GM12878 (cell line): ENCODE results near the gene WTAP. TPM values are rescaled to one million over a fixed set of nuclear protein-coding genes. Genes with fewer than 3 reads are reported as not detected.

Source experiments
- ATAC-seq: fragments of 200-7000 bp; cut with Tn5 transposase; 3 replicates; pipeline ENCODE4 v1.9.1; 2020; ENCODE audit warnings: mild to moderate bottlenecking, moderate library complexity
- BruUV-seq: library from RNA; stranded (reverse); fragments of 400-500 nt; replicated peaks from 2 replicates; lab custom pipeline; 2021; lab: Mats Ljungman, UMichigan
- CTCF ChIA-PET: fragments of 300-600 bp; sonication (Branson Sonifier 250); formaldehyde crosslinking; extraction: SDS; loops from one replicate; lab custom pipeline; 2021; ENCODE audit warnings: inconsistent platforms; lab: Yijun Ruan, JAX
- POLR2A ChIA-PET: fragments of 350-600 bp; formaldehyde crosslinking; extraction: SDS; loops from one replicate; lab custom pipeline; 2021; ENCODE audit warnings: inconsistent platforms; lab: Charles Lee
- RAD21 ChIA-PET: fragments of 300-600 bp; sonication (Branson Sonifier 250); formaldehyde crosslinking; loops from one replicate; lab custom pipeline; 2023; ENCODE audit warnings: antibody characterized with exemption; ENCODE audit not compliant: unreplicated experiment; lab: Charles Lee
- SMC1A ChIA-PET: fragments of 300-600 bp; sonication (Branson Sonifier 250); formaldehyde crosslinking; loops from one replicate; lab custom pipeline; 2023; ENCODE audit not compliant: unreplicated experiment, uncharacterized antibody; lab: Charles Lee
- DNase-seq: peaks from one replicate; pipeline ENCODE4 v3.0.0-alpha.2; 2011; ENCODE audit warnings: low read depth, low spot score
- FAIRE-seq: peaks from 3 replicates; lab custom pipeline; 2011; peaks lifted over from hg19 to GRCh38; lab: Jason Lieb, UNC
- H2AFZ ChIP-seq: 2 replicates; pipeline ENCODE4 v1.6.0; 2011; ENCODE audit warnings: low read depth, low read length, control low read depth; ENCODE audit not compliant: control insufficient read depth
- H3K27ac ChIP-seq: 2 replicates; pipeline ENCODE4 v1.5.1; 2011; ENCODE audit warnings: control low read depth; ENCODE audit not compliant: control insufficient read depth, insufficient read depth
- H3K27me3 ChIP-seq, 2 experiments: replicated peaks in 1 of 2; 2 replicates each; pipeline versions ENCODE4 v1.6.0 to v1.6.1; 2011; ENCODE audit warnings: low read length in 1 of 2; ENCODE audit not compliant: control insufficient read depth in 2 of 2, insufficient read depth in 2 of 2
- H3K36me3 ChIP-seq, 2 experiments: 2 replicates each; pipeline ENCODE4 v1.5.1; 2011; ENCODE audit warnings: low read length in 1 of 2; ENCODE audit not compliant: control insufficient read depth in 2 of 2, insufficient read depth in 2 of 2
- H3K4me1 ChIP-seq: 2 replicates; pipeline ENCODE4 v1.6.1; 2011; ENCODE audit warnings: mild to moderate bottlenecking, low read length, moderate library complexity, mixed read lengths; ENCODE audit not compliant: control insufficient read depth, insufficient read depth
- H3K4me2 ChIP-seq: 2 replicates; pipeline ENCODE4 v1.6.0; 2011; ENCODE audit warnings: control low read depth; ENCODE audit not compliant: control insufficient read depth, insufficient read depth
- H3K4me3 ChIP-seq: fragments of 200-600 bp; sonication (generic); 2 replicates; pipeline ENCODE4 v1.5.1; 2016
- H3K79me2 ChIP-seq: 2 replicates; pipeline ENCODE4 v1.6.0; 2011; ENCODE audit warnings: low read length; ENCODE audit not compliant: control insufficient read depth, insufficient read depth
- H3K9ac ChIP-seq: 2 replicates; pipeline ENCODE4 v1.8.0; 2011; ENCODE audit warnings: low read length, control low read depth, mixed read lengths; ENCODE audit not compliant: control insufficient read depth, insufficient read depth
- H3K9me3 ChIP-seq: replicated peaks from 3 replicates; pipeline ENCODE4 v1.5.1; 2011; ENCODE audit warnings: mild to moderate bottlenecking, low read length; ENCODE audit not compliant: control insufficient read depth, insufficient read depth
- H4K20me1 ChIP-seq: 2 replicates; pipeline ENCODE4 v1.6.0; 2011; ENCODE audit not compliant: control insufficient read depth, insufficient read depth
- CBX5 ChIP-seq: sonication (generic); IDR thresholded peaks from 2 replicates; pipeline ENCODE4 v1.6.1; 2016; ENCODE audit warnings: low read depth, moderate library complexity, mild to moderate bottlenecking, inconsistent platforms
- SREBF1 ChIP-seq: IDR thresholded peaks from 2 replicates; pipeline ENCODE4 v1.6.1; 2012; ENCODE audit warnings: mild to moderate bottlenecking, low read length
- WGBS: methylation state at CpG from one replicate; pipeline ENCODE4 v1.1.6; 2016; ENCODE audit warnings: low lambda C conversion rate; ENCODE audit not compliant: insufficient replicate concordance, insufficient coverage; ENCODE audit errors: missing lambda C conversion rate; 5-methylcytosine and 5-hydroxymethylcytosine counted together
- in situ Hi-C: fragments of 300-500 bp; cut with MboI; formaldehyde crosslinking; loops from 9 replicates; pipeline ENCODE4 v1.14.3; 2018; ENCODE audit warnings: mixed read lengths
- intact Hi-C: fragments of 100-400 bp; cut with micrococcal nuclease; formaldehyde crosslinking; loops from one replicate; pipeline ENCODE4 v1.14.2; 2022; ENCODE audit not compliant: unreplicated experiment
- polyA plus RNA-seq, 11 experiments: library from polyadenylated mRNA; depleted of rRNA in 4 of 11; unstranded in 6 of 11; stranded (reverse) in 5 of 11; fragments of >200 nt; fragmentation: Nextera tagmentation in 4 of 11; fragmentation: Illumina TruSeq in 1 of 11; extraction: Ambion mirVana in 4 of 11; extraction: Trizol in 1 of 11; gene quantifications; 1 replicate in 1 of 11; 2 replicates in 10 of 11; pipeline versions ENCODE4 v1.2.1 to v1.2.3, GENCODE V29; 2011 to 2016; ENCODE audit warnings: inconsistent platforms in 2 of 11, missing spikeins in 2 of 11, low read depth in 1 of 11
- total RNA-seq, 4 experiments: library from RNA; depleted of rRNA in 3 of 4; stranded (reverse); fragments of >200 nt in 3 of 4; fragmentation: Illumina TruSeq in 1 of 4; extraction: Trizol in 1 of 4; gene quantifications; 2 replicates each; pipeline versions ENCODE4 v1.2.1 to v1.2.3, GENCODE V29; 2013 to 2021
- TF ChIP-seq, protein P1 (sequence below): IDR thresholded peaks from 2 replicates; pipeline ENCODE4 v1.6.1; 2011; ENCODE audit warnings: borderline replicate concordance, low read depth, mild to moderate bottlenecking, moderate library complexity, low read length; ENCODE audit not compliant: insufficient read depth, poor library complexity, severe bottlenecking

Gene WTAP
- total and polyA plus RNA-seq, 10 of the 15 experiments (the other 5 are each of a cell fraction or from before 2014, with no cell fraction given), result 38.7 to 132 (median 83.1) TPM

DNA sequence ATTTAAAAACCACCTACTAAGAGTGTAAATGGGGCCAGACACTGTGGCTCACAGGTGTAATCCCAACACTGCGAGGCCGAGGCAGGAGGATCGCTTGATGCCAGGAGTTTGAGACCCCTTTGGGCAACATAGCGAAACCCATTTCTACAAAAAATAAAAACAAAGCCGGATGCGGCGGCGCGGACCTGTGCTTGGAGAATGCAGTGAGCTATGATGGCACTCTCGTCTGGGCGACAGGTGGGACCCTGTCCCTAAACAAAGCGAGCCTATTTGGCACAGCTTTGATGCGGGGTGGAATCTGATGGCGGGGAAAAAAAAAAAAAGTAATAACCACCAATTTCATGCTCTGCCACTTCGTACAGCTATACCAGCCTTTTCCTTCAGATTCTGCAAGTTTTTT, 61.0 kb downstream of the WTAP start:
- BruUV-seq, result no TSS peak
- H3K79me2 ChIP-seq, result peaks cover 85% of the 10 kb centered on the region
- H3K27me3 ChIP-seq, result no peaks in the 10 kb centered on the region
- no peak for ATAC-seq
- peak overlapping the region; percentile 88 for H3K9ac ChIP-seq
- ChIA-PET CTCF (interaction anchor here (0.9 to 4.7 kb wide), 7 partner anchors 26 to 681 kb away, joined by 3 to 46 read pairs (median 4); partner anchors contain the start of genes ACAT2 and SOD2), POLR2A (interaction anchor here (0.6 to 5.3 kb wide), 7 partner anchors 10 to 59 kb away, joined by 3 to 85 read pairs (median 4); partner anchors contain the start of genes ACAT2 and WTAP), RAD21 (interaction anchor here (0.9 to 5.5 kb wide), 7 partner anchors 27 to 189 kb away, joined by 3 to 52 read pairs (median 6); partner anchors contain the start of genes ACAT2 and WTAP), SMC1A (interaction anchor here (0.6 to 8.4 kb wide), 8 partner anchors 11 to 194 kb away, joined by 3 to 108 read pairs (median 4); partner anchors contain the start of gene WTAP)
- H3K4me1 ChIP-seq, result no peaks in the 10 kb centered on the region; the same call in 1 of the 2 replicates
- 35% methylated on average over 14 of the region's 15 CpGs for WGBS
- FAIRE-seq, result no peak
- peak overlapping the region; percentile 67 for H3K4me2 ChIP-seq
- H3K27ac ChIP-seq, result peak overlapping the region; percentile 80
- H4K20me1 ChIP-seq, result no peaks in the 10 kb centered on the region
- H3K4me3 ChIP-seq, result peak overlapping the region; percentile 90
- no peak for DNase-seq
- H3K9me3 ChIP-seq, result no peaks in the 10 kb centered on the region
- intact Hi-C loops (loop anchor here (2.0 to 5.0 kb wide), 3 partner anchors 95 to 184 kb away; partner anchors contain the start of gene SOD2), in situ Hi-C loops (no loop called here)
- H3K36me3 ChIP-seq, result peaks cover 1 to 15% of the 10 kb centered on the region in 2 experiments; a peak in 2 of 4 replicates
- H2AFZ ChIP-seq, result no peak overlapping the region
- TF ChIP-seq, protein P1, sequence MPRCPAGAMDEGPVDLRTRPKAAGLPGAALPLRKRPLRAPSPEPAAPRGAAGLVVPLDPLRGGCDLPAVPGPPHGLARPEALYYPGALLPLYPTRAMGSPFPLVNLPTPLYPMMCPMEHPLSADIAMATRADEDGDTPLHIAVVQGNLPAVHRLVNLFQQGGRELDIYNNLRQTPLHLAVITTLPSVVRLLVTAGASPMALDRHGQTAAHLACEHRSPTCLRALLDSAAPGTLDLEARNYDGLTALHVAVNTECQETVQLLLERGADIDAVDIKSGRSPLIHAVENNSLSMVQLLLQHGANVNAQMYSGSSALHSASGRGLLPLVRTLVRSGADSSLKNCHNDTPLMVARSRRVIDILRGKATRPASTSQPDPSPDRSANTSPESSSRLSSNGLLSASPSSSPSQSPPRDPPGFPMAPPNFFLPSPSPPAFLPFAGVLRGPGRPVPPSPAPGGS, result no peak
- TF ChIP-seq SREBF1, result no peak
- 0 out of 2 replicates have a peak, but pooled peaks have one; percentile 3 for TF ChIP-seq CBX5
